Measurements from ENCODE around the gene RNF17.

DNA sequence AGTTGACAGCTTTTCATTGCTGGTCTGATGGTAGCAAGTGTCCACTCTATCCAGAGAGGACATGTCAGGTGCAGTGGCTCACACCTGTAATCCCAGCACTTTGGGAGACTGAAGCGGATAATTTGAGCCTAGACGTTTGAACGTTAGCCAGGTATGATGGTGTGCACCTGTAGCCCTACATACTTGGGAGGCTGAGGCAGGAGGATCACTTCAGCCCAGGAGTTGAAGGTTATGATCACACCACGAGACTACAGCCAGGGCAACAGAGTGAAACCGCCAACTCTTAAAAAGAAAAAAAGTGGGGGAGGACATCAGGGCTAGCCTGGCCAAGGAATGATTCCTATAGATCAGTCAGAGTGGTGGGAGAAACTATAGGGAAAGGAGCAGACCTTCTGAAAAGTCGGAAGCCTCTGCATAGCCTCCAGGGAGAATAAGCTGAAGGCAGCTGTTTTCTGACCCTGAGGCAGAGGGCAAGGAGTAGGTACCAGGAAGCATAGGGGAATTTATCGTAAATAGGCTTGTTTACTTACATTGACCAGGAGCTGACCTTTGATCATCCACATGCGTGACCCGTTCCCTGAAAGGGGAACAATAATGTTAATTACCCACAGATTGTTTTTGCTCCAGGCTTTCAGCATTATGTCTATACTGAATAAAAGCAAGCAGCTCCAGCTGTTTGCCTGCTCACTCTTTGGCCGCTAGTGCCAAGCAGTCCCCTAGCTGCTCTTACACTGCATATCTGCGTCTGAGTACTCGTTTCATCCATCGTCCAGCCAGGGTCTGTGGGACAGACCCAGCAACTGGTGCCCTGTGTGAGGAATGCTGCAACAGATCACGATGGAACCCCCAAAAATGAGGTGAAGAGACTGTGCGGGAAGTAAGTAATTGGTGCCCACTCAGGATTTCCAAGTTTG is 161.6 kb downstream of the RNF17 start:
- TF ChIP-seq HDGF (IDR thresholded peaks at IDR 0.05; ENCODE audit: borderline replicate concordance) (no peak), CTBP1 (IDR thresholded peaks at IDR 0.05; ENCODE audit: borderline replicate concordance) (no peak), SP1 (IDR thresholded peaks at IDR 0.05) (no peak), BHLHE40 (IDR thresholded peaks at IDR 0.05; ENCODE audit: borderline replicate concordance) (no peak), L3MBTL2 (conservative IDR thresholded peaks at IDR 0.05) (no peak), ARNT (IDR thresholded peaks at IDR 0.05) (no peak)

All from HEK293T (cell line).